ENCODE results near the gene RPL31. TPM values are rescaled to one million over a fixed set of nuclear protein-coding genes. Genes with fewer than 3 reads are reported as not detected.

RPL31 gene
- total and polyA plus RNA-seq, 9 of the 15 experiments (the other 6 are each of a cell fraction or from before 2014, with no cell fraction given), result 1,176 to 6,037 (median 2,997) TPM

- TF ChIP-seq RERE (CRISPR knock-in tag; IDR thresholded peaks at IDR 0.05; ENCODE audit: borderline replicate concordance) (peak; percentile 99), FOXJ2 (tag; IDR thresholded peaks at IDR 0.05) (peak; percentile 28), ZKSCAN8 (CRISPR knock-in tag; IDR thresholded peaks at IDR 0.05) (peak; percentile 72; the same call in 1 of the 2 replicates), TGIF2 (CRISPR knock-in tag; IDR thresholded peaks at IDR 0.05) (peak; percentile 98), ATF1 (CRISPR knock-in tag; IDR thresholded peaks at IDR 0.05) (peak; percentile 78), ATF1 (tag; IDR thresholded peaks at IDR 0.05) (peak; percentile 98), FOXA3 (CRISPR knock-in tag; conservative IDR thresholded peaks at IDR 0.05 in 1 of 2, IDR thresholded peaks at IDR 0.05 in 1 of 2) (peak in 1 of 2 experiments; percentile 99; a peak in 2 of 4 replicates), GTF2A2 (tag; IDR thresholded peaks at IDR 0.05) (peak; percentile 81), RREB1 (CRISPR knock-in tag; IDR thresholded peaks at IDR 0.05) (no peak), IRF9 (tag; IDR thresholded peaks at IDR 0.05) (no peak), WHSC1 (IDR thresholded peaks at IDR 0.05; ENCODE audit: low read length) (no peak), SMAD1 (IDR thresholded peaks at IDR 0.05; ENCODE audit: low read depth, low read length, partially characterized antibody) (peak; percentile 94), ETV6 (IDR thresholded peaks at IDR 0.05; ENCODE audit: borderline replicate concordance in 1 of 2, low read depth in 2 of 2, low read length in 1 of 2) (no peak), ETV6 (CRISPR knock-in tag; IDR thresholded peaks at IDR 0.05; ENCODE audit: borderline replicate concordance) (peak; percentile 100)
Observed at GRCh38 chr2:101001691-101002561, at the start of gene RPL31 (continued).
